Esophagus muscularis mucosa (tissue), 4 donors: ENCODE results near the gene CYP2C18.

Experiments used
- CTCF ChIP-seq, 3 experiments: fragments of 200-600 bp in 2 of 3; fragments of 450-650 bp in 1 of 3; sonication (generic) in 2 of 3; IDR thresholded peaks; one replicate each; pipeline ENCODE4 v1.5.1; 2017 to 2019; ENCODE audit warnings: antibody characterized with exemption in 3 of 3, mild to moderate bottlenecking in 2 of 3, moderate library complexity in 1 of 3
- EP300 ChIP-seq: sonication (generic); formaldehyde crosslinking; IDR thresholded peaks from one replicate; pipeline ENCODE4 v1.6.1; 2017; ENCODE audit warnings: antibody characterized with exemption
- POLR2A ChIP-seq: fragments of 450-650 bp; IDR thresholded peaks from one replicate; pipeline ENCODE4 v1.6.1; 2017; ENCODE audit warnings: antibody characterized with exemption, moderate library complexity, mild to moderate bottlenecking, low read depth
- POLR2AphosphoS5 ChIP-seq, 2 donors: sonication (generic); formaldehyde crosslinking; IDR thresholded peaks; one replicate each; pipeline ENCODE4 v1.6.1; 2017; ENCODE audit warnings: antibody characterized with exemption in 2 of 2

GRCh38 chr10:94706089-94706488 lies 22.6 kb downstream of the CYP2C18 start:
- no peak for TF ChIP-seq POLR2A
- TF ChIP-seq CTCF (IDR thresholded peaks at IDR 0.05) = no peak
- no peak for TF ChIP-seq POLR2AphosphoS5 (IDR thresholded peaks at IDR 0.05)
- no peak for TF ChIP-seq EP300
